COLO668 (cell line): ENCODE measurements around the gene CLDN11.
A peak's percentile ranks its signal among the peaks of the same experiment; 100 is the strongest.

ENCODE experiments used
- DNase-seq: peaks from one replicate; lab custom pipeline; 2025; ENCODE audit not compliant: unreplicated experiment; lab: John Stamatoyannopoulos, UW

The CLDN11 gene

DNA sequence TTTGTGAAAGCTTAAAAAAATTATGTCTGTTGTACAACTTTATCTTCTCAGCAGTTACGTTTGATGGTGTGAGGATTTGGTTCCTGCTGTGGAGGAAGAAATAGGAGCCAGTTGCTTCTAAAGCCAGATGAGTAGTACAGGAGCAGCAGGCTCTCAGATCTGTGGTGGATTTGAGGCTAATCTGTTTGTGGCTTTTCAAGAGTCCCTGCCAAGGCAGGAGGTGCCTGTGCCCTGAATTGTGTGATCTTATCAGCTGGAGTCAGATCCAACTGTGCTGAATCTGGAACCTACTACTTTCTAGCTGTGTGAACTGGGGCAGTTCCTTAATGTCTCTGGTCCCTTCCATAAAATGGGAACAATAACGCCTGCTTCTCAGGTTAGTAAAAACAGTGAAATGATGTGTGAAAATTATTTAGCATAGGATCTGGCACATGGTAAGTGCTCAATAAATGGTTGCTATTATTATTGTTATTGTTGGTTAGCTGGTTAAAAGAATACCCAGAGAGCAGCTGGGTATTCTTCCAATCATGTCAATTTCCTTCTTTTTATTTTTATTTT is 7.7 kb downstream of the CLDN11 start:
- no peak for DNase-seq

DNA sequence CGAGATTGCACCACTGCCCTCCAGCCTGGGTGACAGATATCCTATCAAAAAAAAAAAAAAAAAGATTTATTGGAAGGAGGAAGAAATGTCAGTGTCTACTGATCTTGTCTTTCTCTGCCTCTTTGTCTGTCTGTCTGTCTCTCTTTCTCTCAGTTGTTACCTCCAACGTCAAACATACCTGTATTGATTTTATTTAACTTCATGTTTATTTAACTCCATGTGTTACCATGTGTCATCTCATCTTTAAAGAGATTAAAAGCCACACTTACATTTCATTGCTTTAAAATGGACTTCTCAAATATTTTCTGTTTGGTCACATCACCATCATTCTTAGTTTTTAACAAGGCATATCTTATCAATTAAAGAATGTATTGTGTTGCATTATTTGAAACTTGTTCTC is 9.4 kb downstream of the CLDN11 start:
- DNase-seq: no peak

GRCh38 chr3:170429050-170429449 is 10.4 kb downstream of the CLDN11 start:
- no peak for DNase-seq

GRCh38 chr3:170431054-170431453 is 12.4 kb downstream of the CLDN11 start:
- no peak for DNase-seq

DNA sequence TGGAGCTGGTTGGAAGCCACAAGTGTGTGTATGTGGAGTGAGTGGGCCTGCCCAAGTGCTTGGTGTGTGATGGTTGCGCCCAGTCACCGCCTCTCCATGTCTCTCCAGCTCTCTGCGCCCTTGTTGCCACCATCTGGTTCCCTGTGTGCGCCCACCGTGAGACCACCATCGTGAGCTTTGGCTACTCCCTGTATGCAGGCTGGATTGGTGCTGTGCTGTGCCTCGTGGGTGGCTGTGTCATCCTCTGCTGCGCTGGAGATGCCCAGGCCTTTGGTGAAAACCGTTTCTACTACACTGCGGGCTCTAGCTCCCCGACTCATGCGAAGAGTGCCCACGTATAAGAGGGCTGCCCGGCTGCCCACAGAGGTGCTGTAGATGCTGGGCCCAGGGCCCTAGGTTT is 13.7 kb downstream of the CLDN11 start:
- DNase-seq: no peak

DNA sequence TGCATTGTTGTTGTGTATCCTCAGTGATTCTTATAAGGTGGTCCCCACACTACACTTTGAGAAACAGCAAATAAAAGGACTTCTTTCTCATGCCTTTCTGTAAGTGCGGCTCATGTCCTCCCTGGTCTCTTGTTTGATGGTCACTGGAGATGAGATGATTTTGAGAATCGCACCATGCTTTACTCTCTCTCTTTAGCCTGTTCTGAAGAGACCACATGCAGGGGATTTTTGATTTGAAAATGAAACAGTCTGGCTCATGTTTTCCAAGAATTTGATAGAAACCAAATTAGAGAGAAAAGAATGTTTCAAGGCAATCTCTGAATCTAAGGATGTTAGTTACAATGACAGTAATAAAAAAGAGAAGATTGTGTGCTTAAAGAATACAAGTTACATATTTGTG is 18.0 kb downstream of the CLDN11 start:
- no peak for DNase-seq

DNA sequence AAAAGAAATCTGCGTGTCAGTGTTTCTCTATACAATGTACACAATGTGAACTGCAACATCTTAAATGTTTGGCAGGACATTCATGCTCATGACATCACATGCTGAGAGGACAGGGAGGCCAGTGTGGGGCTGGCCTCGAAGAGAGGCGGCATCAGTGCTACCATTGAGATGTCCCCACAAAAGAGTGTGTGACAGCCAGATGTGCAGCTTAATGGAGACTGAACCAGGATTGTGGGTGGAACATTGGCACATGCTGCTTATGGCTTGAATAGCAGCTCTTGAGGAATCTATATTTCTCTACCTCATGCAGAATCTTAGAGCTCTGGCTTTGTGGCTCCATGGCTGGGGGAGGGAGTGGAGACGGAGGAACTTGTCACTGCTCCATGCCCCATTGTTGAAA is 18.5 kb downstream of the CLDN11 start:
- no peak for DNase-seq

- DNase-seq: no peak
These were observed 19.2 kb downstream of the CLDN11 start for GRCh38 chr3:170437696-170438407.

DNA sequence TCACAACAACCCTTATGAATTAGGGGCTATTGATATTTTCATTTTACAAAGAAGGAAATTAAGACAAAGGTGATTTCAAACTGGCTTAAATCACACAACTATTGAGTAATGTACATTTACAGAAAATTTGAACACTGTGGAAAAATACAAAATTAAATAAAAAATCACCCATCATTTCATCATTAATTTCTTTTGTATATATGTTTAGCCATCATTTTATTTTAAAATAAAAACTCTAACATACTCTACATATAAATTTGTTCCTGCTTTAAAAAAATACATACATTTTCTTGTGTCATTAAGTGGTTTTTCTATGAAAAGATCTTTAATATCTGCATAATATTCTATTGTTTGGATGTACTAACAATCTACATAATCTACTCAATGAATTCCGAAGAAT is 20.2 kb downstream of the CLDN11 start:
- no peak for DNase-seq

GRCh38 chr3:170440344-170440743 is 21.7 kb downstream of the CLDN11 start:
- no peak for DNase-seq

GRCh38 chr3:170441412-170441811 is 22.7 kb downstream of the CLDN11 start:
- no peak for DNase-seq

GRCh38 chr3:170442947-170443346 is 24.3 kb downstream of the CLDN11 start:
- no peak for DNase-seq

DNA sequence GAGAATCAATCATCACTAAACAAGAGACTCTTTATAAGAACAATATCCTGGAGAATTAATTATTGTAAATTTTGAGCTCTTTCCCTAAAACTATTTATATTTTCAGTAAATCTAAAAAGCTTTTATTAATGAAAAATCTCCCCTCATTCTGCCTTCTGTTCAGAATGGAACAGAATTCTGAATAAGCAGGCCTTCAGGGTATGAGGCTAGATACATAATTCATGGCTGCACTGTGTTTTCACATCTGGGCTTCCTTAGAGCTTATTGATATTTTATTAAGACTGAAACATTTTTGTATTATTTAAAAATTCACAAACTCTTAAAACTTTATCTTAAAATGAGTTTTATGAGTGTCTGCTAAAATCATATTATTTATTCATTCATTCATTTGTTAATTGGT is 24.8 kb downstream of the CLDN11 start:
- no peak for DNase-seq

DNA sequence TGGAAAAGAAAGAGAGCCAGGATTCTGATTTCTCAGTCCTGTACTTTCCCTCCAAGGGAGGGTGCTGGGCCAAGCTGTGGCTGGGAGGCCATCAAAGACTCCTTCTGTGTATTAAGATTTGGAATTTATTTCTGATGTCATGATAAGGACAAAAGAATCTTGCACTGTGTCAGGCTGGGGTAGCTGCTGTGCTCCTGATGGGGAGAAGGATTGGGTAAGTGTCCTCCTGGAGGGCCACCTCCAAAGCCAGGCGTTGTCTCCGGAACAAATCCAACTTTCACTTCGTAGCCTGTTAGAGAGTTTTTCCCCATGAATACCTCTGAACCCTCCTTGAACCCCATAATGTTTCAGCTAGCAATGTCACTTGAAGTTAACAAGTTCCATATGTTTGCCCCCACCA is 29.9 kb downstream of the CLDN11 start:
- DNase-seq: no peak

DNA sequence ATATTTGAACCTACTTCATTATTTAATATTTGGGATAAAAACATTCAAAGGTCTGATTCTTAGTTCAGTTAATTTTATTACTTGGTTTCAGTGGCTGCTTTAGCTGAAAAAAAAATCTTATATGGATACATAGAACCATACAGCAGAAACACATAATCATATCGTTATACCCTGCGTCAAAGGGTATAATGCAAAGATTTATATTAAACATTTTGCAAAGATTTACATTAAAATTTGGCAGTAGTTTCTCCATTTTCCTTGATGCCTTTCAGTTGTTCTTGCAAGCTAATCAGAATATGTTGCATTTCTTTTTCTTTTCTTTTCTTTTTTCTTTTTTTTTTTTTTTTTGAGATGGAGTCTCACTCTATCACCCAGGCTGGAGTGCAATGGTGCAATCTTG is 31.4 kb downstream of the CLDN11 start:
- no peak for DNase-seq

DNA sequence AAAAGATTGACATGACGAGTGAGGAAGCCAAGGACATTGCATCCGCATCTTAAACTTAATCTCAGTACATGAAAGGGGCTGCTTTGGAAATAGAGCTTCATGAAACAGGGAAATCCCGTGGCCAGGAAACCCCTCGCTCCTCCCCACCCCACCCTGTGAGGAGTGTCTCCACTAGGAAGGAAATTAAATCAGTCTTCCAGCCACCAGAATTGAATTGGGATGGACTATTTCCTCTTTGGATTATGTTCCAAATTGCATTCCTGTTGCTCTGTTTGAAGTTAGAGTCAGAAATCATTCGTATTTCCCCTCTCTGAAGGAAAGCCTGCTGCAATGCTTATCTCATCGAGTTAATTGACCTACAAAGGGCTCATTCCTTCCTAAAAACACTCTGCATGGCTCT is 35.8 kb downstream of the CLDN11 start:
- DNase-seq: no peak

DNA sequence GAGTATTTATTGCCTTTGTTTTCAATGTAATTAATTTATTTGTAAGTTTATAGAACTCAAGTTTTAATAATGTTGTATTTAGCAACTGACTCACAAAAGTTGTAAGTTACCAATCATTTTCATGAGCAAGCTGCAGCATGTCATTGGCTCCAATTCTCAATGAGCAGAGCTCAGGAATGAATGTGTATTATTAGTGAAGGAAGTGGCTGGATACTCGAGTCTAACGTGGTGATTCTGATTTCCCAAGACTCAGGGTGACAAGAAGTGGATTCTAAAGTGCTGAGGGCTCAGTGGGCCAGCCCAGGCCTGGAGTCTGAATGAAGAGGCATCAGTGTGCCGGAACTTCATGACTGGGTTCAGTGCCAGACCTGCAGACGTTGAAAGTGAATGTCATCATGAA is 39.6 kb downstream of the CLDN11 start:
- DNase-seq: no peak

- no peak for DNase-seq
These were observed 44.3 kb downstream of the CLDN11 start for GRCh38 chr3:170463011-170463410.

GRCh38 chr3:170465955-170466354 is 47.3 kb downstream of the CLDN11 start:
- DNase-seq: no peak

DNA sequence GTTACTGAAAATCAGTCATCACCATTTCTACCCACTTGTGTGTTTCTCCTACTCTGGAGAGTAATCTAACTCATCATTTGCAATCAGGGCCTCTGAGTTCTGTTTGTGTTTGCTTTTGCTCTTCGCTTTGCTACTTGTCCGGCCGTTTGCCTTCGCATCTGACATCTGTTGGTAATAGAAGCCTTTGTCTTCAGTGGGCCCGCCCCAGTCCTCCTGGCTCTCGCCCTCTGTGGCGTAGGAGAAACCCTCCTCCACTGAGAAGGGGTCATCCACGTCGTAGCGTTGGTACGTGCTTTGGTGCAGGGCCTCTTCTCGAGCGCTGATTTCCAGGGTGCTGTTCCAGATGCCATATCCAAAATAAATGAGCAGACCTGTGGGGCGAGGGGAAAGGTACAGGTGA is 48.3 kb downstream of the CLDN11 start:
- peak; percentile 50 for DNase-seq

- peak; percentile 8 for DNase-seq
These were observed 49.0 kb downstream of the CLDN11 start for GRCh38 chr3:170467571-170468147.

DNA sequence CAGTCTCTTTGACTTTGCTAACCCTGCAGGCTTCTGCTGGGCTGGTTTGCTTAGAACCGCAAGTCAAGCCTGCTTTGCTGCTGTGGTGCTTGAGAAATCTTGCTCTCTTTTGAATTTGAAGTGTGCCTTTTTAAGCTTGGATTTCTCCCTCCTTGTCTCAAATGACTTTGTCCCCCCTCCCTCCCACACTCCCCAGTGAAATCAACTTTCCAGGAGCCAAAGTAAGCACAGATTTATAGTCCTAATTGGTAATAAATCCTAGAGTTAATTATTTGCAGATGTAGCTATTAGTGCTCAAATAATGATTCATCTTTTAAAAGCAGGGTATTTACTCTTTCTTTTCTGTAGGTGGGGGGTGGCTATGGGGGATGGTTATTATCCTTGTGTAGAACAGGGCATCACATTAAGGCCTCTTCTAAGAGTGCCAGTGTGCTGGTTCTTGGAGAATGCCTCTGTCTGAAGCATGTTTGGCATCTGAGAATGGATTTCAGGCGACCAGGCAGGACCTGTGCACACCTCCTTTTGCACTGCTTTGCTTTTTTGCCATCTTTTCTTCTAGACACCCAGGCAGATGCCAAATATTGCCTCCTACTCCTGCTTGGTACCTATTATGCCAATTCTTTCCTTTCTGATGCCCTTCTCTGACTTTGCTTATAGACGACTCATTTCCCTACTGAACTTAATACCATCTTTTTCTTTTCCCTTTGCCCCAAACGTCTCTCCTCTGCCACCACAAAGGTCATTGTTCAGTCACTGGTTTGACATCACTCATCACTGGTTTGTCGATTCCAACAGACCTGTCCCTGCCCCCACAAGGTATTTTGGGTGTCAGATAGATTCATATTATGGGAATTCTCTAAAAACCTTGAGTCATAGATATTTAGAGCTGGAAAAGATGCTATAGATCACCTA is 50.7 kb downstream of the CLDN11 start:
- no peak for DNase-seq
